GM19324 (cell line): Measurements from ENCODE around the gene ZNF521.

Experiments
- ATAC-seq: cut with Tn5 transposase; IDR thresholded peaks from one replicate; pipeline ENCODE4 v1.9.1; 2021; ENCODE audit warnings: mild to moderate bottlenecking, moderate library complexity; ENCODE audit not compliant: unreplicated experiment, low FRiP score

Gene ZNF521

DNA sequence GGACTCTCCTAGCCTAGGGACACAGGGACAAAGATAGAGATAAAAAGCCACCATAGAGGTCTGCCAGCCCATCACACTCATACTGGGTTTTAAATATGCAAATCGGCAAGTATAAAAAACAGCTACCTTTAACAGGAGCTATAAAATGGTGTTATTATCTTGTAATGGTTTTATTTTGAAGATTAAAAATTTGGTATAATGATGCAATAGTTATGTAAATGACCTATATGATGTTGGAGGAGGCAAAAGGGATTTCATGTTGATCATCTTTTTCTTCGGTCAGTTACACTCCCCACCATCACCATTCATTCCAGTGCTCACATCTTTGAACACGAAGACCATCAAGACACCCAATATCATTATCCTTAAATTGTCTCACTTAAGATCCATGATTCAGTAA, 11.2 kb downstream of the ZNF521 start:
- ATAC-seq = no peak

DNA sequence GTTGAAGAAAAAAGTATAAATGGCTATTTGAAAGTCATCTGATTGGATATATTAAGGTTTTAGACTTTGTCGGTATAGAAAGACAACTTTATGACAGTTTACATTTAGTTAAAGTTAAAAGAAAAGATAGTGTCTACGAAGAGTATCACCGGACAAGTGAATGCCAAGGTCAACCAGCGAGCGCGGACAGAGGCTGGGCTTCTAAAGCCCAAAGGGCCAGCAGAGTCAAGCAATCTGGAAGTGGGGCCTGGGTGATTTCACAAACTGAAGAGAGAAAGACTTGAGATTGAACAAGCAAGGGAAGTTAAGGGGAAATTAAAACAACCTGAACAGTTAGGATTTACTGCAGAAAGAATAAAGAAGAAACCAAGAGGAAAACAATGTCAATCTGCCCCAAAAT, 16.3 kb downstream of the ZNF521 start:
- no peak for ATAC-seq

DNA sequence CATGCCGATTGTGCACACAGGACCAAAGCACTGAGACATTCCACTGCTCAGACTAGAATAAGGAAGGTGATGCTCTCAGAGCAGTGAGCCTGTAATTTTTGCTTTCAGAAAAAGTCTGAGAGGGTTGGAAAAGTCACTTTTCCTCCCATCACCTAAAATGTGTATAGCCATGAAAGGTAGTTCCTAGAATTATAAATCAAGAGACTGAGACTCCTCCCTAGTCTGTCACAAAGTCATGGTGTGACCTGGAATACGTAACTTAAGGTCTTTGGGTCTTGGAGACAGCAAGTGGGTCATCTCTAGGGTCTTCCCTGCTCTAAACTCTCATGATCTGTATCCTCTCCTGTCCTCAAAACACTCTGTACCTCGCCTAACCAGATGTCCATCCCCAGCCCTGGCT, 16.9 kb downstream of the ZNF521 start:
- no peak for ATAC-seq

DNA sequence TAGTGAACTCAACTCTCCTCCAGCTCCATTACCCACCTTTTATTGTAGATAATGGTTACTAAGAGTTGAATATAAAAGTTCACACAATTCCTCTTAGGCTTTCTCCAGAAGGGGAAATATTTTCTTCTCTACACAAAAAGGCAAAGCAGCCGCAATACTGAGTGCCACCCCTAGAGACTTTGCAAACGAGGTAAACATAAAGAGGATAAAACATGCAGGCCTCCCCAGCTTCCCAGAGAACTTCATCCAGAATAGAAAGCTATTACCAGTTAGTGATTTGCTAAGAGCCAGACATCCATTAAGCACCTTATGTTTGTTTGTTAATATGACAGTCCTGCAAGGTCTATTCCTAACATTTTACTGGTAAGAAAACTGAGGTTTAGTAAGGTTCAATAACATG, 17.4 kb downstream of the ZNF521 start:
- no peak for ATAC-seq

DNA sequence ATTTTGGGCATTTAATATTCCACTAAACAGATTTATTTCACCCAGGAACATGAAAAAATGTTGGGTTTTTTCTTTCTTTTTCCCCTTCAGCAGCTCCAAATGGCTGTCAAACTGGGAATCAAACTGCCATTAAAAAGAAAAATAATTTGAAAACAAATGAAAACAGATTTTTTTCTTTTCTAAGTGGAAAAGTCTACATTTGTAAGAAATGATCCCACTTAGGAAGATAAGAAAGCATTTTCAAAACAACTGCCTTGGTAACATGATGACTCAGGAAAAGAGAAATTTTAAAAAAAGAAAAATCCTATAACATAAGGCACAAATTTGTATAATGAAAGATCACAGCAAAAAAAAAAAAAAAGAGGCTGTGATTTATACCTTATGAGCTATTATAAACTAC, 20.0 kb downstream of the ZNF521 start:
- no peak for ATAC-seq

DNA sequence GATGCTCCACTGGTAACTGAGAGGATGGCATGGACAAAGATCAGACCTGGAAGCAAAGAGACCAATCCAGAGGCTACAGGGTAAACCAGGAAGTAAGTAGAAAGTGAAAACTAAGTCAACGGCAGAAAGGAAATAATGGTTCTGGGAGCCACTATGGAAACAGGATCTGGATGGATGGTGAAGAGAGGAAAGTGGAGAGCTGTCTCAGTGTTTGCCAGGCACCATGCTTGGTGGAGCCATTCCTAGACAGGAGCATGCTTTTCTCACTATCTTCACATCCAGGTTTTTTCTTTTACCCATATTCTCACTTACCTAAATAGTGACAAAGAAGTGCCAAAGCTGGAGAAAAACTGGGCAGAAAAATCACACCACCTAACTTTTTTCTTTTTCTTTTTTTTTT, 22.2 kb downstream of the ZNF521 start:
- ATAC-seq = no peak

DNA sequence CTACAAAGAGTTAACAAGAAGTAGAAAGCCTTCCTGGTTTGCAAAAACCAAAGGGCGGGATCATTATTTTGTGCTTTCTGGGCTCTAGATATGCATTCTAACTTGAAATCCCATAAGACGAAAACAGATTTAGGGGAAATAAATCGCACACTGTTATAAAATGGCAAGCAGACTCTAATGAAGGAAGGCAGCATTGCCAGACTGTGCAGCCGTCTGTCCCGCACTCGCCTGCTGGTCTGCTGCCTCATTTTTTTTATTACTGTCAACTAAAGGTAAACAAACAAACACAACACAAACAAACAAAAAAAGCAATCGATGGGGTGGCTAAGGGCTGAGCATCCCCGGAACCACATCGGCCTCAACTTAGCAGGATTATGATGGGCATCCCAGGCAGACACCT, 24.4 kb downstream of the ZNF521 start:
- no peak for ATAC-seq

DNA sequence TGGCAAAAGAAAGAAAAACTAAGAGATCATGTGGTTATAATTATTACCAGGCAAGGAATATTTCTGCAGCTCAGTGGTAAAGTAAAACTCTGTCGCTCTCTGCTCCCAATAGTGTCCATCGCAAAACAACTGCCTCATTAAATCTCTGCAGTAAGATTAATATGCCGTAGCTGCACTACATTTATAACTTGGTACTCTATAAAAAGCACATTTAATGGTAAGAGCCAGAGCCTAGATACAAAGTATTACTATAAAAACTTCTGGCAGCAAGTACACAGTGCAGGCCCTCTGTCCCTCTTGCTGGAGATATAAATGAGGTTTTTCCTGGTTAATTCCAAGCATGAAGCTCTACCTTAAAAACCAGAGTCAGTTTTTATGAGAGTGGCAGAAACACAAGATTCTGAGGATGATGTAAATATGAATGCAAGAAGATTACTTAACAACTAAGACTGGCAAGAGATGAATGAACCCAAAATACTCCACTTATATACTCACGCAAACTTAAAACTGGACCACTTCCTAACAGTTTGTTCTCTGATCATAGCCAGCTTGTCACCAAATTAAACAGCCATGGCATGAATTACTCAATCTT, 25.5 kb downstream of the ZNF521 start:
- ATAC-seq = no peak

DNA sequence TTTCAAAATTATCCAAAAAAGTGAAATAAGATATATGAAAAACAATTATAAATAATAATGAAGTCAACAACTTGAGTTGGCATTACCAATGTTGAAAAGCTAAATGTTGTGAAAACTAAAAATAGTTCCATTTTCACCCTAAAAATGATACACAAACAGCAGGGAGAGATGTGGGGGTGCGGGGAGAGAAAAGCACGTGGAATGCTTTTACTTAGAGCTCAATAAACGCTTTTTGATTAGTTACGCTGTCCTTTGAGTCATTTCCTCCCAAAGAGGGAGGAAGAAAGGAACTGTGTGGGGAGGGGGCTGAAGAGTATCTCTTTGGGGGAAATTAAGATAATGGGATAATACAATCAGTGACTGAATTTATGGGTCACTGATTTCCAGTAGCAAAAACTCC, 29.2 kb downstream of the ZNF521 start:
- no peak for ATAC-seq

DNA sequence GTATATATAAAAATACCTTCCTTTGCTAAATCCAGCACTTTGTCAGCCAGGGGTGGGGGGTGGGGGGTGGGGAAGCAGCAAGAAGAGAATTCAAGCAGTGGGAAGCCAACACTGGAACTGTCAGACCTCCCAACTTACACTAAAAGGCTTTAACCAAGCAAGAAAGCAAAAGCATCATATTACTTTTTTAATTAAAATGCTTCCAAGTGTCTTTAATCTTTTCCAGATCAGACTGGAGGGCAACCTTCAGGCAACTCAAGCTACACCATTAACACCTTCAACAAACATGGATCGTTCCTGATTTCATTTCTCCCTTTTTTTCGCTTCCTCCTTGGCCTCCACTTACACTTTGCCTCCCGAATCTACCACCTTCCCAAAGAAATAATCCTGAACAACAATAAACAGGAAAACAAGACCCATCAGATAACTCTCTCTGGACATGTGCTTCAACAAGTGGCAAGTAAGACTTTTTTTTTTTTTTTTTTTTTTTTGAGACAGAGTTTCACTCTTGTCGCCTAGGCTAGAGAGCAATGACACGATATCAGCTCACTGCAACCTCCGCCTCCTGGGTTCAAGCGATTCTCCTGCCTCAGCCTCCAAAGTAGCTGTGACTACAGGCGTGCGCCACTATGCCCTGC, 35.5 kb downstream of the ZNF521 start:
- ATAC-seq = no peak

DNA sequence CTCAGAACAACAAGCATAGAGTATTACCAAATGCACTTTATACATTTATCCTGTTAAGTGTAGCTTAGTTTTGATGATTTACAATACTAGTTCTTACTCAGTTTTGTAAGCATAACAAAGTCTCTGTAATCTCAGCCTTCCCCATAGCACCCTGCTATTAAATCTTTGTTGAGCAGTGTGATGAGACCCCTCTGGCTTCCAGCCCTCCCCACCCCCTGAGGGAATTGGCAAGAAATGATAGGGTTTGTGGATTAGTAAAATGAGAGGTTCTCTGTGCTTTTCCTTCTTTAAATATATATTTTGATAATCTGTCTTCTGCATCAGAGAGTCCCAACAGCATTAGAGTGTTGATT, 37.2 kb downstream of the ZNF521 start:
- no peak for ATAC-seq

DNA sequence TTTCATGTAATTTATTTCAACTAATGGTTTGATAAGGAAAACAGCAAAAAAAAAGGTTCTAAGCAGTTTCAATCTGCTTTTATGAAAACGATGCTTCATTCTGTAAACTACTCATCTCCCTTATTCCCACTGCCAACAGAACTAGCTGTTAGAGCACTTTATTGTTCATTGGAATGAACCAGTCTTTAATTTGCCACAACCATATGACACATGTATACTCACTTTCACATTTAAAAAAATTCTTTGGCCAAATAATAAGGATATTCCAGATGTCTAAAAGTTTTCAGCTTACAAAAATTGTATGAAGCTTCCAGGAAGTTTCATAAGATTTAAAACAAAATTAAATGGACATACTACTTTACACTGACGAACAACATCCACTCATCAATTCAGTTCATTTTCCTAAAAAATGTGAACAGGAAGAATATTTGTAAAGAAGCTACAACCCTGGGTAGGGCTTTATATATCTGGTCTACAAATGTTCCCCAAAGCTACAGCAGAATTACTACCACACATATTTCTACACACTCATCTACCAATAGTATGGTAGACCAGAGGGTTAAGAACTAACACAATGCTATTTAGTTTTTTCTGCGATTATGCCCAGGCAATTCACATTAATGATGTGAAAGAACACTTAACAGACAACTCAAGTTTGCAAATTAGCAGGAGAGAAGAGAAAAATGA, 37.7 kb downstream of the ZNF521 start:
- no peak for ATAC-seq

DNA sequence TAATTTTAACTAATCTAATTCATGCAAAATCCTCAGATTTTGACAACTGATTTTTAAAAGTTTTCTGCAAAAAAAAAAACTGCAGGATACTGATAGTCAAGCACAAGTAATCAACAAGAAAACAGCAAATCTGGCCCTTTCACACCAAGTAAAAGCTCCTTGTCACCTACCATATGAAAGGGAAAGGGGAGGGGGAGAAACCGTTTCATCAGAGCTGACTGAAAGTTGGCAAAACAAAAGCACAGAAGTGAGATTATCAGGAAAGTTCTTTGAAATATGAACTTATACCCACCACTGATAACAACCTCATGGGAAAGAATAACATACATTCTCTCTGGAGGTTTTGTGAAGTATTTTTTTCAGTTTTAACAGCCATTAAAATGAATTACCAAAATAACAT, 38.7 kb downstream of the ZNF521 start:
- ATAC-seq = no peak

DNA sequence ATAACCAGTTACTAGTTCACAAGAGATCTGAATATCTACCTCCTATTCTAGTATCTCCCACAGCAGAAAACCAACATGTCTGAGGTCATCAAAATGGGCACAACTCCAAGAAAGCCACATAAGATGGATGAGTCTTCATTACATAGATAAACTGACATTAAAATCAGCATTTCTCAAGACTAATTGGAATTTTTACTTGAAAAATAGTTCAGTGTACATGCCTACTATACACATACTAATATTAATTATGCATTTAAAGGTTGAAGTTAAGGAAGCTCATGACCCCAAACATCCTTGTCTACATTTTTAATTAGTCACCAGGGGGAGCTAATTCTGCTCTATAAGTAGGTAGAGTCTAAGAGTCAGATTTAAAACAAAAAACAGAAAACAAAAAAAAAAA, 41.9 kb downstream of the ZNF521 start:
- ATAC-seq = no peak

DNA sequence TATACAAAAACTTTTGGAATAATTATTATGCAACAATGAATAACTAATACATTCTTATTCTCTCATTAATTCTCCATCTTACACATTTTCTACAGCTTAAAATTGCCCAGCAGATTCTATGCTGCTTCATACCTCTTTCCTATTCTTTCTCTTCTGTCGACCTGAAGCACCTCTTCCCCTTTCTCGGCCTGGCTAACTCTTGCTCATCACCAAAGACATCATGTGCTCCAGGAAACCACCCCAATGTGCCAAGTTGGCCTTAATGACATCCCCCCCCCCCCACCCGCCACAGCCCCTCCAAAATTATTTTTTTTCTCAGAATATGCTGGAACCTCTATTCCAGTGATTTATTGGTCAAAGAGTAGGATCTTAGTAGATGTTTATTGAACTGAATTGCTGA, 43.6 kb downstream of the ZNF521 start:
- no peak for ATAC-seq

DNA sequence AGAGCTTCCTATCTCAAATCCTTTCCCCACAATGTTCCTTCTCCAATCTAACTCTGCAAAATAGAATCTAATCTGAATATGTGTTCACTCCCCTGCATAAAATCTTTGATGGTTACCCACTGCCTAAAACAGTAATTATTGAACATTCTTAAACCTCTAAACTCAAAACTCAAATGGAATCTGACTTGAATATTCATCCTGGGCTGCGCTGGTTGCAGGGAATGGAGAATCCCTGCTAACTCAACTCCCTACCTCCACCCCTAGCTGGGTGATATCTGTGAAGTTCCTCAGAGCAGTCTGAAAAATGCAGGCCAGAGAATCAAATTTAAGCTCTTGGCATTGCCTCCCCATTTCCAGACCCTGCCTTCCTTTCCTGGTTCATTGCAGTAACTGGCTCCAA, 44.8 kb downstream of the ZNF521 start:
- no peak for ATAC-seq

DNA sequence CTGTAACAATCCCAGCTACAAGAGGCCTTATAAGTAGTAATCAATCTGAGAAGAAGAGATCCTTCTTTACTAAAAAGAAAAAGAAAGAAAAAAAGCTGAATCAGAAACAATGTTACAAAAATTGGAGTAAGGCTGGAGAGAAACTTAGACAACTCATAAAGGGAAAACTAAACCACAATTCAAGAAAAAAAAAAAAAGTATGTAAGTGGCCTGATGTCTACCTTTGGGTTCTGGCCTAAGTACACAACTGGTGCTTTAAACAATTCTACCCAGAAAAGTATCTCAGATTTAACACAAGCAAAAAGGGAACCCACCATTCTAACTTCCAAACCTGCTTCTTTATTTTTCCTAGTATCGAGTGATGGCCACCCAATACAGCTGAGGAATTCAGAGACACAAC, 45.3 kb downstream of the ZNF521 start:
- no peak for ATAC-seq

DNA sequence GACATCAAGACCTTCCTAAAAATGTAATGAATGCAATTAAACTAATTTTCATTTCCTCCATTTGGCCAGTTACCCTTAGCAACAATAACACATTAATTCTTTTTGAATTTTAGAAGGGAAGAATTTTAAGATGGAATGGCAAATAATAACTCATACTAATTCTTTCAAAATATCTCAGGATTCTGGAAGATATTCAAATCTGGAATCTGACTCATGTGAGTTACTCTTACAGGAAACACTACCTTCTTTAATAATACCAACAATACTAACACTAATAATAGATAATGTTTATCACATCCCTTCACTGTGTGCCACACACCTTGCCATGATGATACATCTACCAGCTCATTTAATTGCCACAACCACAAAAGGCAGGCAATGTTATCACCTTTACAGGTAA, 46.4 kb downstream of the ZNF521 start:
- no peak for ATAC-seq

DNA sequence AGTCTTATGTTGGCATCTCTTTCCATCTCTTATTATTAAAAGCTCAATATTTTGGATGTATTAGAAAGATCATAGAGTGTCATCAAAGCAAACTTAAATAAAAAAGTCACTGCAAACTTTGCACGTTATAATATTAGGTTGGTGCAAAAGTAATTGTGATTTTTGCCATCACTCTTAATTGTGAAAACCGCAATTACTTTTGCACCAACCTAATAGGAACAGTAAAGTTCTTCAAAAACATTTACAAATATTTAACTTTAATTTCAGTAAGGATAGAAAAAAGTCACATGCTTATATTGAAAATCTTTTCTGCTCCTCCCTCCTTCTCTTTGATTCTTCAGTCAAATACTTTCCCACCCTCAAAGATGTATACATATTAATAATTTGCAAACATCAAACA, 51.5 kb downstream of the ZNF521 start:
- ATAC-seq = no peak

DNA sequence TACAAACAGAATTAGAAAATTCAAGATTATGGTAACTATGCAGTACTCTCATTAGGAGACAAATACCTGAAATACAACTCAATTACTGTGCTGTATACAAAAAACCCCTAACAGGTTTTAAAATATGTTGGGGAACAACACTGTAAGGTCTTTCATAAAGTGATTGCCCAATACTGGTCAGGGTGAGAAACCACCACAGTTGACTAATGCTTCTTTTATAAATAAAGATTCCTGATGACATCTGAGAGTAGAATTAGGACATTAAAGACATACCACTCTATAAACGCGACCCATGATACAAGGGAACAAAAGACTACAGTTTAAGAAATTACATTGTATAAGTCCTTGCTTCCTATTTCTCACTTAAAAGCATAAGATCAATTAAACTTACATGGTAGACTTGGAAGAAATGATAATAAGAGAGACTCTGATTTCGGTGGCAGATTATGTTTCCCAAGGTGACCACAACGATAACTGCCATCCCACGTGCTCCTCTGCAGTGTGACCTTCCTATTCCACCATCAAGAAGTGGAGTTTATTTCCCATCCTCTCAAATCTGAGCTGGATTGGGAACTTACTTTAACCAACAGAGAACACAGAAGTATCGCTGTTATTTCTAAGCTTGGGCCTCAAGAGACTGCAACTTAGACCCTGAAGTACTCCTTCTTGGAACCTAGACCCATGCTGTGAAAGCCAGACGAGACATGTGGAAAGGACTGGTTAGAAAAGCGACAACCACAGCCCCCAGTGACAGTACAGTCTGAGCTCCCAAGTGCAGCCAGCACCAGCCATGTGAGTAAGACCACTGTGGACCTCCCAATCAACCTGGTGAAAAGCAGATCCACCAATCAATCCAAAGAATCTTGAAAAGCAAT, 52.3 kb downstream of the ZNF521 start:
- no peak for ATAC-seq

DNA sequence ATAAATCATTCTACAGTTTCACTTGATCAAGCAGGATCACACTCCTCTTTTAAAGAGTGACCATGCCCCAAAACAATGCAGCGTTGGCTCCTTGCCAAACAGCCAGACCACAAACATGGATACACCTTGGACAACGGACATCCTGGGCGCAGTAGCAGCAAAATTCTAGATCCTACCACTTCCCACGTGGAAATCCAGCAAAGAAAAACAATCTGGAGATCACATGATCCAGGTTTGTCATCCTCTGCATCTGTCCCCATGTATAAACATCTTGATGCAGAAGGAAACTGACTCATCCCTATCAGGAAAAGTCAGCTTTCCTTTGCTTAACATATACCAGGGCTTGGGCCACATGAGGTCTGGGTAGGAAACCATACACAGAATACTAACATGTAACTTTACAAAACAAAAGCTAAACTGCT, 53.1 kb downstream of the ZNF521 start:
- no peak for ATAC-seq
